CD14-positive monocyte (primary cell): ENCODE data around the gene DCAF17. TPM values are rescaled to one million over a fixed set of nuclear protein-coding genes. Genes with fewer than 3 reads are reported as not detected.

Experiments used
- DNase-seq, 3 donors: peaks; one replicate each; pipeline ENCODE4 v3.0.0-alpha.2; 2011 to 2022
- H2AFZ ChIP-seq: 2 replicates; pipeline ENCODE4 v1.6.0; 2012; ENCODE audit warnings: mild to moderate bottlenecking, low read depth, low read length, inconsistent platforms; ENCODE audit not compliant: insufficient read depth, poor library complexity, severe bottlenecking
- H3K27ac ChIP-seq, 2 donors: 1 replicate in 1 of 2; 2 replicates in 1 of 2; pipeline ENCODE4 v1.5.1; 2012 to 2013; ENCODE audit warnings: low read length in 2 of 2, control low read depth in 1 of 2, inconsistent platforms in 1 of 2, low read depth in 1 of 2, mild to moderate bottlenecking in 1 of 2
- H3K27me3 ChIP-seq, 2 donors: one replicate each; pipeline versions ENCODE4 v1.6.0 to v1.6.1; 2011 to 2013; ENCODE audit warnings: low read length in 2 of 2; ENCODE audit not compliant: control insufficient read depth in 2 of 2, insufficient read depth in 2 of 2
- H3K36me3 ChIP-seq, 2 donors: replicated peaks in 1 of 2; 1 replicate in 1 of 2; 2 replicates in 1 of 2; pipeline versions ENCODE4 v1.5.1 to v1.6.1; 2012 to 2013; ENCODE audit warnings: low read length in 2 of 2, control low read depth in 1 of 2, inconsistent platforms in 1 of 2, mild to moderate bottlenecking in 1 of 2; ENCODE audit not compliant: insufficient read depth in 2 of 2, control insufficient read depth in 1 of 2
- H3K4me1 ChIP-seq, 2 donors: 1 replicate in 1 of 2; 2 replicates in 1 of 2; pipeline versions ENCODE4 v1.5.1 to v1.6.1; 2012 to 2013; ENCODE audit warnings: low read length in 2 of 2, control low read depth in 1 of 2, inconsistent platforms in 1 of 2, mild to moderate bottlenecking in 1 of 2, moderate library complexity in 1 of 2; ENCODE audit not compliant: insufficient read depth in 2 of 2, control insufficient read depth in 1 of 2
- H3K4me2 ChIP-seq: replicated peaks from 2 replicates; pipeline ENCODE3; 2012; ENCODE audit warnings: low read length, moderate library complexity, mild to moderate bottlenecking; ENCODE audit not compliant: poor library complexity, severe bottlenecking; ENCODE audit errors: extremely low read depth
- H3K4me3 ChIP-seq, 3 experiments: fragments of 200-600 bp in 1 of 3; sonication (generic) in 1 of 3; replicated peaks in 1 of 3; 1 replicate in 2 of 3; 2 replicates in 1 of 3; pipeline ENCODE4 v1.5.1; 2011 to 2013; ENCODE audit warnings: low read length in 3 of 3, mild to moderate bottlenecking in 3 of 3, control low read depth in 2 of 3, low read depth in 2 of 3, inconsistent platforms in 1 of 3, moderate library complexity in 1 of 3
- H3K79me2 ChIP-seq: 2 replicates; pipeline ENCODE4 v1.6.0; 2012; ENCODE audit warnings: mild to moderate bottlenecking, control low read depth, inconsistent platforms, low read length, moderate library complexity; ENCODE audit not compliant: insufficient read depth
- H3K9ac ChIP-seq: 2 replicates; pipeline ENCODE4 v1.6.0; 2017; ENCODE audit warnings: low read length, mild to moderate bottlenecking; ENCODE audit not compliant: insufficient read depth, poor library complexity, severe bottlenecking
- H3K9me3 ChIP-seq, 2 donors: replicated peaks in 1 of 2; 1 replicate in 1 of 2; 2 replicates in 1 of 2; pipeline versions ENCODE4 v1.5.1 to v1.6.1; 2012 to 2013; ENCODE audit warnings: low read length in 2 of 2, control low read depth in 1 of 2; ENCODE audit not compliant: control insufficient read depth in 1 of 2, insufficient read depth in 1 of 2
- H4K20me1 ChIP-seq: 2 replicates; pipeline ENCODE4 v1.6.0; 2012; ENCODE audit warnings: mild to moderate bottlenecking, low read length, control low read depth, moderate library complexity; ENCODE audit not compliant: insufficient read depth
- H3K27ac Mint-ChIP-seq, 7 donors: one replicate each; pipeline ENCODE4 v1.8.0; 2020; ENCODE audit warnings: mild to moderate bottlenecking in 7 of 7, mixed read lengths in 7 of 7, moderate library complexity in 6 of 7, inconsistent platforms in 2 of 7
- H3K27me3 Mint-ChIP-seq, 3 donors: one replicate each; pipeline ENCODE4 v1.8.0; 2021 to 2022; ENCODE audit warnings: low read depth in 3 of 3, mild to moderate bottlenecking in 3 of 3, mixed read lengths in 3 of 3, moderate library complexity in 3 of 3, inconsistent platforms in 1 of 3
- H3K36me3 Mint-ChIP-seq, 2 donors: one replicate each; pipeline ENCODE4 v1.8.0; 2020; ENCODE audit warnings: mixed read lengths in 2 of 2, inconsistent platforms in 1 of 2, mild to moderate bottlenecking in 1 of 2
- H3K4me1 Mint-ChIP-seq: one replicate; pipeline ENCODE4 v1.8.0; 2020; ENCODE audit warnings: mild to moderate bottlenecking, mixed read lengths
- H3K4me3 Mint-ChIP-seq, 2 donors: one replicate each; pipeline ENCODE4 v1.8.0; 2020; ENCODE audit warnings: mild to moderate bottlenecking in 2 of 2, mixed read lengths in 2 of 2, moderate library complexity in 1 of 2
- H3K9me3 Mint-ChIP-seq, 7 donors: one replicate each; pipeline ENCODE4 v1.8.0; 2020 to 2022; ENCODE audit warnings: mixed read lengths in 7 of 7, mild to moderate bottlenecking in 6 of 7, moderate library complexity in 6 of 7, inconsistent platforms in 2 of 7
- WGBS: methylation state at CpG from one replicate; pipeline ENCODE4 v1.1.5; 2013; ENCODE audit warnings: missing lambda C conversion rate; ENCODE audit not compliant: insufficient coverage; 5-methylcytosine and 5-hydroxymethylcytosine counted together
- intact Hi-C, 2 donors: fragments of 100-400 bp; cut with micrococcal nuclease; formaldehyde crosslinking; loops; one replicate each; pipeline versions ENCODE4 v1.15.0 to v1.15.1; 2023
- polyA plus RNA-seq, 3 donors: library from polyadenylated mRNA; depleted of rRNA in 1 of 3; unstranded in 2 of 3; stranded (reverse) in 1 of 3; fragments of 300-500 nt in 2 of 3; fragments of >200 nt in 1 of 3; fragmentation: Illumina TruSeq in 2 of 3; gene quantifications; 1 replicate in 2 of 3; 2 replicates in 1 of 3; pipeline ENCODE4 v1.2.3, GENCODE V29; 2012 to 2021
- TF ChIP-seq, protein P1 (sequence below): fragments of 200-600 bp; IDR thresholded peaks from one replicate; pipeline ENCODE4 v1.8.0; 2022; ENCODE audit warnings: antibody characterized with exemption, mild to moderate bottlenecking

Gene DCAF17
- polyA plus RNA-seq, 3 donors, result 4.1 to 7.2 (median 7.0) TPM

DNA sequence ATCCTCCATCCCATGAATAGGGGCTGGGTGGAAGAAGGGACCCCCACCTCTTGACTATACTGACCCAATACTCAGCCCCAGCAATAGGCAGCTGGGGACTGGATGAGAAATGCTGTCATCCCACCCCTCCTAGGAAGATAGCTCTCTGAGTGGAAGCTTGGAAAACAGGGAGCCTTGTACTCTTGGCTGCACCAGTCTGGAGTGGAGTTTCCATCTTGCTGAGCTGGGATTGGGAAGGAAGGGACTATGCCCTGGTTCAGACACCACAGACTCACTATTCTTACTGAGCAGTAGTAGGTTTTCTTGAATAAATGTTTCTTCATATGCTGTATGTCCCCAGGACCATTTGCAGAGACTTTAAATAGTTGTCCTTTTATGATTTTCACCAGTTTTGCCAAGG, 7.4 kb downstream of the DCAF17 start:
- Mint-ChIP-seq H3K36me3 (peaks cover 62 to 86% of the 10 kb centered on the region in 2 donors), H3K4me3 (no peak overlapping the region)
- TF ChIP-seq, protein P1, sequence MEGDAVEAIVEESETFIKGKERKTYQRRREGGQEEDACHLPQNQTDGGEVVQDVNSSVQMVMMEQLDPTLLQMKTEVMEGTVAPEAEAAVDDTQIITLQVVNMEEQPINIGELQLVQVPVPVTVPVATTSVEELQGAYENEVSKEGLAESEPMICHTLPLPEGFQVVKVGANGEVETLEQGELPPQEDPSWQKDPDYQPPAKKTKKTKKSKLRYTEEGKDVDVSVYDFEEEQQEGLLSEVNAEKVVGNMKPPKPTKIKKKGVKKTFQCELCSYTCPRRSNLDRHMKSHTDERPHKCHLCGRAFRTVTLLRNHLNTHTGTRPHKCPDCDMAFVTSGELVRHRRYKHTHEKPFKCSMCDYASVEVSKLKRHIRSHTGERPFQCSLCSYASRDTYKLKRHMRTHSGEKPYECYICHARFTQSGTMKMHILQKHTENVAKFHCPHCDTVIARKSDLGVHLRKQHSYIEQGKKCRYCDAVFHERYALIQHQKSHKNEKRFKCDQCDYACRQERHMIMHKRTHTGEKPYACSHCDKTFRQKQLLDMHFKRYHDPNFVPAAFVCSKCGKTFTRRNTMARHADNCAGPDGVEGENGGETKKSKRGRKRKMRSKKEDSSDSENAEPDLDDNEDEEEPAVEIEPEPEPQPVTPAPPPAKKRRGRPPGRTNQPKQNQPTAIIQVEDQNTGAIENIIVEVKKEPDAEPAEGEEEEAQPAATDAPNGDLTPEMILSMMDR, result no peak

GRCh38 chr2:171447675-171448074, 13.6 kb downstream of the DCAF17 start:
- no peak overlapping the region for H3K4me3 Mint-ChIP-seq
- TF ChIP-seq, protein P1, result no peak
- H2AFZ ChIP-seq, result no peak overlapping the region
- H3K9me3 Mint-ChIP-seq, result no peaks in the 10 kb centered on the region
- H4K20me1 ChIP-seq, result no peaks in the 10 kb centered on the region
- 88% methylated on average over 2 of the region's 2 CpGs for WGBS
- no peak overlapping the region for H3K4me3 ChIP-seq
- peaks cover 61 to 78% of the 10 kb centered on the region in 2 donors for H3K36me3 Mint-ChIP-seq
- no peak overlapping the region for H3K27ac Mint-ChIP-seq
- H3K79me2 ChIP-seq, result no peaks in the 10 kb centered on the region
- H3K9me3 ChIP-seq, result no peaks in the 10 kb centered on the region
- H3K4me1 Mint-ChIP-seq, result no peaks in the 10 kb centered on the region
- no peak for DNase-seq
- no peak overlapping the region for H3K27ac ChIP-seq
- H3K27me3 ChIP-seq, result no peaks in the 10 kb centered on the region
- no peaks in the 10 kb centered on the region for H3K4me1 ChIP-seq
- no peak overlapping the region for H3K9ac ChIP-seq
- no peak overlapping the region for H3K4me2 ChIP-seq
- intact Hi-C loops, result no loop called here
- peaks cover 0 to 2% (median 0%) of the 10 kb centered on the region in 3 donors for H3K27me3 Mint-ChIP-seq
- peaks cover 52 to 86% of the 10 kb centered on the region in 2 donors for H3K36me3 ChIP-seq

More for the DNA sequence above, 7.4 kb downstream of the DCAF17 start:
- Histone ChIP-seq H3K4me3 (no peak overlapping the region), H4K20me1 (no peaks in the 10 kb centered on the region), H3K27ac (no peak overlapping the region), H2AFZ (no peak overlapping the region), H3K79me2 (peaks cover 6% of the 10 kb centered on the region), H3K27me3 (no peaks in the 10 kb centered on the region), H3K36me3 (peaks cover 56 to 95% of the 10 kb centered on the region in 2 donors), H3K9ac (no peak overlapping the region), H3K4me2 (no peak overlapping the region), H3K9me3 (no peaks in the 10 kb centered on the region), H3K4me1 (no peaks in the 10 kb centered on the region)
- Mint-ChIP-seq H3K9me3 (no peaks in the 10 kb centered on the region), H3K27ac (peak overlapping the region in 1 of 7 donors; percentile 44), H3K4me1 (no peaks in the 10 kb centered on the region), H3K27me3 (peaks cover 0 to 3% (median 0%) of the 10 kb centered on the region in 3 donors)
- DNase-seq, result no peak
- intact Hi-C loops, result no loop called here
